ENCODE data around the gene EBF3.

Gene EBF3

DNA sequence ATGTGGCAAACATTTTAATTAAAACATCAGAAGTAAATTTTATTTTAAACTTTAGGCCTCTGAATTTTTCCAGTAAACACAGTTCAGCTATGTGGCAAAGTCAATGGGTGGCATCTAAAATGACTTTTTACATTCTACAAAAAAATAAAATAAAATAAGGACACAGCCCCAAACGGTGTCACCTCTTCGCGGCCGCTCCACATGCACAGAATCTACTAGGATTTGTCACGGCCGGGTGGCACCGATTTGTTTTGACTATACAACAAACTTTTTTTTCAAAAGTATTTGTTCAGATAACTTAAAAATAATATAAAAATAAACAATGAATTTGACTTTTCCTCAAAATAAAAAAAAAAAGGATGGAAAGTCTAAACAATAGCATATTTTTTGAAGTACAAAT is 127.8 kb downstream of the EBF3 start:
- no peak for DNase-seq (ENCODE audit: low read depth)

GRCh38 chr10:129833994-129834739 is 129.9 kb downstream of the EBF3 start:
- no peak for DNase-seq (ENCODE audit: low read depth)

DNA sequence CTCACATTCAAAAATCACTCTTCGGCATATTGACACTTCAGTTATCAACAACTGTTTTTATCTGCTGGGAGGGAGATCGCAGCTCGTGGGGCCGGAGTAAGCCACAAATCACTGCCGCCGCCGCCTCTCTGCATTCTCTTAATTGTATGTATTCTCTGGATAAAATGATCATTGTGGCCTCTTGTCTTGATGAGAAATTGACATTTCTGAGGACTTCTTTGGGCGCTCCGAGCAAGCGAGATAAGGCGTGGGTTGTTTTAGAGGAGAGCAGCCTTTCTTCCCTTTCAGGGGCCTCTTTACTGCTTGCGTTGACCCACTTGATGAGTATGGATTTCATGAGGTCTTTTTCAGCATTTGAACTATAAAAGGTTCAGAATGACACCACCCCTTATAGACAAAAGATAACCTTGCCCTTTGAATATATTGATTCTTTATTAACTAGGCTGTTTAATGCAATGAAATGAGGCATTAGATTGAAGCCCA is 130.6 kb downstream of the EBF3 start:
- DNase-seq (ENCODE audit: low read depth), result no peak

- no peak for DNase-seq (ENCODE audit: low read depth)
Measured at GRCh38 chr10:129832573-129833467, 131.3 kb downstream of the EBF3 start.

GRCh38 chr10:129831150-129831549 is 132.9 kb downstream of the EBF3 start:
- DNase-seq (ENCODE audit: low read depth), result no peak

DNA sequence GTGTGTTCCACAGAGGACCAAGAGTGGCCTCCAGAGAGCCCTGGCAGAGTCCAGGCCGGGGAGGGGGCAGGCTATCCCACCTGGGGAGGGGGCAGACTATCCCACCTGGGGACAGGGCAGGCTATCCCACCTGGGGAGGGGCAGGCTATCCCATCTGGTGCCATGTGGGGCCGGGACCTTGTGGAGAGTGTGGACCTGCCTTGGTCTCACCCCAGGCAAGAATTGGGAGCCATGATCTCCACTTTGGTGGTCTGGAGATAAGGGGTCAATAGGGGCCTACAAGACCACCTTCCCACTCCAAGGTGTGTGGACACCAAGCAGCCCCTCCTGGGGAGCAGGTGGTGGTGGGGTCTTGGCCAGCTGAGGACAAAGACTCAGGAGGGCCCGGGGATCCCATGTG is 138.2 kb downstream of the EBF3 start:
- DNase-seq (ENCODE audit: low read depth), result no peak

DNA sequence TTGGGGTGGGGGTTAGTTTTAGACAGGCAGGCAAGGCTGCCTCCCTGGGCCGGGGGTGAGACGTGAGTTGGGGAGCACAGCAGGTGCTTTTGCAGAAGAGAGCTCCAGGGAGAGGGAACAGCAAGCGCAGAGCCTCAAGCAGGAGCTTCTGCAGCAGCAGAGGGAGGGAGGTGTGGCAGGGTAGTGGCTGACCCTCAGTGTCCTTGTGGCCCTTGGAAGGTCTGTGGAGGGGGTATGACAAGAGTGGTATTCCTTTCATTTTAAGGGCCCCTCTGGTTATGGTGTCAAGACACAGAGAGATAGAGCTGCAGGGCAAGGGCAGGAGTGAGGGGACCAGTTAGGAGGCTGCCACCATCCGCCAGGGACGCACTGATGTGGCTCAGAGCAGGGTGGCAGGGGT is 138.9 kb downstream of the EBF3 start:
- no peak for DNase-seq (ENCODE audit: low read depth)

GRCh38 chr10:129820451-129820850 is 143.6 kb downstream of the EBF3 start:
- DNase-seq (ENCODE audit: low read depth), result no peak

GRCh38 chr10:129816656-129817045 is 147.4 kb downstream of the EBF3 start:
- no peak for DNase-seq (ENCODE audit: low read depth)

GRCh38 chr10:129815898-129816655 is 148.0 kb downstream of the EBF3 start:
- no peak for DNase-seq (ENCODE audit: low read depth)

DNA sequence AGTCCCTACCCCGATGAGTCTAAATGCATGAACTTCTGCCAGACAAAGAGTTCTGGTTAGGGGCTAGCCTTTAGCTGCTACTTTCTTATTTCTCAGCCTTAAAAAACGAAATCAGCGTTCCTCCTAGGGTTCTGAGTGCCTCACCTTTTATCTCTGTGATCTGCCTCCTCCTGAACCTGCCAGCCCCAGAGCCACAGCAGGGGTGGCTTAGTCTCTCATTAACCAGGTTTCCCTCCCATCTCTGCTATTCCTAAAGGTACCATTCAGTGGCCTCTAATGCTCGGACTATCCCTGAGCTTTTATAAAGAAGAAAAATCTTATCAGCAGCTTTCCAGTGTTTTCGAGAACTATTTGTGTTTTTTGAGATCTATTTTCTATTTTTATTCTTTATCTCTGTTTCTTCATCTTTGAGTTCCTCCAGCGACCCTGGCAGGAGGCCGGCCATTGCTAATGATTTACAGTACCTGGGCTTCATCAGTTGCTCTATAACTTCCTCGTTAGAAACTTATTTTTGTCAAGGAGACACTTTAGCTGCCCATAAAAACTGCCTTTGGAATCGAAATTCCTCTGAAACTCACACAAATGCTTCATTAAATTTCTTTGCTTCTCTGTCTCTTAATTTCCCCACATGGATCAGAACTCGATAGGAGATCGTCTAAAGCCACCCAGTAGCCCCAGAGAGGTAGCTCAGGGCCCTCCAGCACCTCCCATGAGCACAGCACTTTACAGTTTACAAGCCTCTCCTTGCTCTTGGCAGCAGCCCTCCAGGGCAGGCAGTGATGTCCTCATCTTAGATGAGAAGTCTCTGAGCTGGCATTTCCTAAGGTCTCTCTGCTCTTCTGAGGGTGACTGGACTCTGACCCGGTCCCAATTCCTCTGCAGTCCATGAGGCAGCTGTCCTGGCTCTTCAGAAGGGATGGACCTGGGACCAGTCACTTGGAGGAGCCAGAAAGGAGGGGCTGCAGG is 149.1 kb downstream of the EBF3 start:
- DNase-seq (ENCODE audit: low read depth), result no peak

- no peak for DNase-seq (ENCODE audit: low read depth)
Measured at GRCh38 chr10:129812398-129812797, 151.7 kb downstream of the EBF3 start.

DNA sequence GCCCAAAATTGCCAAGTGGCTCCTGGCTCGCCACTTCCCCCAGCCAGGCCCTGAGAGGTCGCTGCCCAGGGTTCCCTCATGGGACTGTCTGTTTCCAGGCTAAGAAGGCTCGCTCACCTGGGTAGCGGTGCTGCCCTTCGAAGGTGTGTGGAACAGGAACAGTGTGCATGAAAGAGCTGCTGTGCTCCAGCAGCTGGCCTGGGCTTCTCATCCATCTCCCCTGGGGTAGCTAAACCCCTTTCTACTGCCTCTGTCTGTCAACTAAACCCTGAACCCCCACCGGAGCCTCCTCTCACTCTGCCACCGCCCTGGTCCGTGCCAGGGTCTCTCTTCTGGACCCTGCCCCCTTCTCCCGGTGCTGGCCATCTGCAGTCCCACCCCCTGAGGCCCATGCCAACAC is 152.9 kb downstream of the EBF3 start:
- no peak for DNase-seq (ENCODE audit: low read depth)

DNA sequence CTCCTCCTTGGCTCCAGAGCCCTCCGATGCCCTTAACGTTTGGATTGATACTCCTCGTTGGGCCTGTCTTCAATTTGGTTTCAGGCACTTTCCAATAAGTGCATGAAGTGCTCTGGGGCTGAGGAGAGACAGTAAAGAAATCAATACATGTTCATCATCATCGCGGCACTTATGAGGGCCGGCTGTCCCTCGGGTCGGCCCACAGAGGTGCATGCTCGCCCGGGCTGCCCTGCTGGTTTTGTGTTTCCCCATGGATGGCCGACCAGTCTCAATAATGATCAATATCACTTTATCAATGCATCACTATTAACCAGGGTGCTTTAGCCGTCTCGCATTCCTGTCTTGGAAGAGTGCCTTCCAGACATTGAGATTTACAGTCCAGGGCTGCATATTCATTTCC is 154.2 kb downstream of the EBF3 start:
- no peak for DNase-seq (ENCODE audit: low read depth)

DNA sequence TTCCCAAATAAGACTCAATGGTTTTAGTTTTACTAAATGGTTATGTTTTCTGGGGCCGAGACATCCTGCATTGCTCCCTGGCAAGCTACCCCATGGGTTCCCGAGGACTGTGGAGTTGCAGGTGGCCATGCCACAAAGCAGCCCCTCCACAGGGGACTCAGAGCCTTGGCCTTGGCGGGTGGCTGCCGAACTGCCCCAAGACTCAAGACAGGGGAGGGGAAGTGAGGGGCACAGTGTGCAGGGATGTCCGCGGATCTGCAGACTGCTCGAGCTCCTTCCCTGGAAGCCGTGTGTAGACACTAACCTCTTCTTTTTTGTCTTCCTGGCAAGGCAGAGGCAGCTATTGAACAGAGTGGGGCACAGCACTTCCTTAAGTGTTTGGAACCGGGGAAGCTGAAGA is 154.6 kb downstream of the EBF3 start:
- no peak for DNase-seq (ENCODE audit: low read depth)

DNA sequence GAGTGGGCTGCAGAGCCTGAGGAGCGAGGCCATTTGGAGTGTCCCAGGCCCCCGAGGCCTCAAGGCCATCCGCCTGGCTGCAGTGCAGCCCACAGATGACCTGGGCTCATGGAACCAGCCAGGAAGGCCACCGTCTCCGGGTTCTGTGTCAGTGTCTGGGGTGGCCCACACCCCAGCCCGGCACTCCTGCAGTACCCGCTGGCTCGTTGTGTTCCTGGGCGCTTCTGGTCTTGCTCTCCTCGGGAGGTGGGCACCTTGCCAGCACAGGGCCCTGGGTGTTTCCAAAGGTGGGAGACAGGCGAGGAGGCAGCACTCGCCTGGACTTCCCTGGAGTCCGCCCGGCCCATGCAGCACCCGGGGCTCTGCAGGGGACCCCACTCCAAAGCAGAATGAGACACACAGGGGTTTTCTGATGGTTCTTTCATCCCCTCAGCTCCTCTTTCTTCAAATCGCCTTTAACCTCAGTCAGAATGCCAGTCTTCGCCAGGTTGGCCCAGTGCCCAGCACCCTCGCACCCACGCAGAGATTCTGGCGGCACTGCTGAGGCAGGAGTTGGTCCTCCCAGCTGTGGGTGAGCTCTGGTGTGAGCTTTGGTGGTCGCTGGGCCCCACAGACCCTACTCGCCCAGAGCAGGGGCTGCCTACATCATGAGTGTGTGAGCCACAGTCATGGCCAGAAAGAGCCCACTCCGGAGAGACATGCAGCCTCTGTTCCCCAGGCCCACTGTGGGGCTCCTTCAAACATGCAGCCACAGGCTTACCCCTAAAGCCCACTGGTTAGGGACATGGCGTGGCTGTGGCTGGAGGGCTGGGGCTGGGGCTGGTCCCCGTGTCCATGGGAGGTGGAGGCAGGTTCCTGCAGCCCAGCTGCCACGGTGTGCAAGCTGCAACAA is 155.7 kb downstream of the EBF3 start:
- DNase-seq (ENCODE audit: low read depth), result no peak

DNA sequence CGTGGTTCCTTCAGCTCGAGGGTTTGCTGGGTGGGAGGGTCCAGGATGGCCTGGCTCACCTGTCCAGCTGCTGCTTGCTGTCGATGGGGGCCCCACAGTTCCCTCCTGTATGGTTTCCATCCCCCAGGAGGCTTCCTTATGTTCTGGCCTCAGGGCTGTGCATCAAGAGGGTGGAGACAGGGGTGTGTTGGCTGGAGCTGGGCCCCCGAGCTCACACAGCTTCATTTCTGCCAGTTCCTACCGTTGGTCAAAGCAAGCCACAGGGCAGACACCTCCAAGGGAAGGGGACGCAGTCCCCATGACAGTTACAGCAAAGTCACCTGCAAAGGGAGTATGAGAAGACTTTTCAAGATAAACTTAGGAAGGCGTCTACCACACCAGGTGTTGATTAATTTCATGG is 156.9 kb downstream of the EBF3 start:
- no peak for DNase-seq (ENCODE audit: low read depth)

- DNase-seq (ENCODE audit: low read depth), result no peak
Measured at GRCh38 chr10:129800796-129801340, 163.2 kb downstream of the EBF3 start.

- no peak for DNase-seq (ENCODE audit: low read depth)
Measured at GRCh38 chr10:129799942-129800341, 164.1 kb downstream of the EBF3 start.
